Ishikawa (cell line): ENCODE data around the gene AKAP8L.

Experiments
- CEBPB ChIP-seq: IDR thresholded peaks from 2 replicates; pipeline ENCODE4 v1.6.1; 2012
- CREB1 ChIP-seq: IDR thresholded peaks from 2 replicates; pipeline ENCODE4 v1.6.1; 2012; ENCODE audit warnings: low read depth
- RAD21 ChIP-seq: IDR thresholded peaks from 2 replicates; pipeline ENCODE4 v1.6.1; 2012; ENCODE audit warnings: low read depth
- TAF1 ChIP-seq: IDR thresholded peaks from 2 replicates; pipeline ENCODE4 v1.6.1; 2012; ENCODE audit warnings: low read depth, mild to moderate bottlenecking
- TEAD4 ChIP-seq: IDR thresholded peaks from 2 replicates; pipeline ENCODE4 v1.6.1; 2012
- TF ChIP-seq, protein P1 (sequence below): IDR thresholded peaks from 2 replicates; pipeline ENCODE4 v1.6.1; 2012; ENCODE audit warnings: low read depth, mild to moderate bottlenecking

DNA sequence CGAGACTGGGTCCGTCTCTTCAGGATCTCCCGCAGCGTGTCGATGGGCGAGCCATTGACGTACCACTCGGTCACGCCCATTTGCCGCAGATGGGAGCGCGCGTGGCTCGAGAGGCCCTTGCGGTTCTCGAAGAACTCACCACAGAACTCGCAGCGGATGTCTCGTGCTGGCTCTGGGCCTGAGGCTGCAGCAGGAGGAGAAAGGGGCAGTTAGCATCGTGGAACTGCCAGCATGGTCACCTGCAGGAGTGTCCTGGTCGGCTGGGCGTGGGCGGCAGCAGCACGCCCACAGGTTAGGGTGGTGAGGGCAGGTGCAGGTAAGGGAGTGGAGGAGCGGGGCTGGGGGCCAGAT lies 8.5 kb upstream of the AKAP8L start:
- no peak for TF ChIP-seq RAD21
- TF ChIP-seq TEAD4: no peak
- TF ChIP-seq TAF1: no peak
- no peak for TF ChIP-seq CEBPB
- no peak for TF ChIP-seq CREB1
- TF ChIP-seq, protein P1, sequence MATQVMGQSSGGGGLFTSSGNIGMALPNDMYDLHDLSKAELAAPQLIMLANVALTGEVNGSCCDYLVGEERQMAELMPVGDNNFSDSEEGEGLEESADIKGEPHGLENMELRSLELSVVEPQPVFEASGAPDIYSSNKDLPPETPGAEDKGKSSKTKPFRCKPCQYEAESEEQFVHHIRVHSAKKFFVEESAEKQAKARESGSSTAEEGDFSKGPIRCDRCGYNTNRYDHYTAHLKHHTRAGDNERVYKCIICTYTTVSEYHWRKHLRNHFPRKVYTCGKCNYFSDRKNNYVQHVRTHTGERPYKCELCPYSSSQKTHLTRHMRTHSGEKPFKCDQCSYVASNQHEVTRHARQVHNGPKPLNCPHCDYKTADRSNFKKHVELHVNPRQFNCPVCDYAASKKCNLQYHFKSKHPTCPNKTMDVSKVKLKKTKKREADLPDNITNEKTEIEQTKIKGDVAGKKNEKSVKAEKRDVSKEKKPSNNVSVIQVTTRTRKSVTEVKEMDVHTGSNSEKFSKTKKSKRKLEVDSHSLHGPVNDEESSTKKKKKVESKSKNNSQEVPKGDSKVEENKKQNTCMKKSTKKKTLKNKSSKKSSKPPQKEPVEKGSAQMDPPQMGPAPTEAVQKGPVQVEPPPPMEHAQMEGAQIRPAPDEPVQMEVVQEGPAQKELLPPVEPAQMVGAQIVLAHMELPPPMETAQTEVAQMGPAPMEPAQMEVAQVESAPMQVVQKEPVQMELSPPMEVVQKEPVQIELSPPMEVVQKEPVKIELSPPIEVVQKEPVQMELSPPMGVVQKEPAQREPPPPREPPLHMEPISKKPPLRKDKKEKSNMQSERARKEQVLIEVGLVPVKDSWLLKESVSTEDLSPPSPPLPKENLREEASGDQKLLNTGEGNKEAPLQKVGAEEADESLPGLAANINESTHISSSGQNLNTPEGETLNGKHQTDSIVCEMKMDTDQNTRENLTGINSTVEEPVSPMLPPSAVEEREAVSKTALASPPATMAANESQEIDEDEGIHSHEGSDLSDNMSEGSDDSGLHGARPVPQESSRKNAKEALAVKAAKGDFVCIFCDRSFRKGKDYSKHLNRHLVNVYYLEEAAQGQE: no peak
